GM23338 (cell line): ENCODE results near the gene THSD4. TPM values are rescaled to one million over a fixed set of nuclear protein-coding genes. Genes with fewer than 3 reads are reported as not detected.

Source experiments
- ATAC-seq: fragments of 200-7000 bp; cut with Tn5 transposase; 3 replicates; pipeline ENCODE4 v1.9.1; 2020
- DNase-seq: peaks from one replicate; pipeline ENCODE4 v3.0.0-alpha.2; 2015; ENCODE audit warnings: low spot score
- H2AFZ ChIP-seq: fragments of 200-600 bp; sonication (generic); 2 replicates; pipeline ENCODE4 v1.8.0; 2016; ENCODE audit warnings: antibody characterized with exemption, mild to moderate bottlenecking, moderate library complexity
- H3F3A ChIP-seq: fragments of 200-600 bp; sonication (generic); replicated peaks from 2 replicates; pipeline ENCODE4 v1.8.0; 2017; ENCODE audit warnings: antibody characterized with exemption, mixed run types, low read depth
- H3K27ac ChIP-seq: fragments of 200-600 bp; sonication (generic); 2 replicates; pipeline ENCODE4 v1.6.1; 2016; ENCODE audit warnings: low read depth
- H3K27me3 ChIP-seq: fragments of 200-600 bp; sonication (generic); 2 replicates; pipeline ENCODE4 v1.8.0; 2016; ENCODE audit warnings: mild to moderate bottlenecking, mixed run types, moderate library complexity; ENCODE audit not compliant: insufficient read depth
- H3K36me3 ChIP-seq: fragments of 200-600 bp; sonication (generic); 2 replicates; pipeline ENCODE4 v1.8.0; 2016; ENCODE audit warnings: mild to moderate bottlenecking; ENCODE audit not compliant: insufficient read depth
- H3K4me1 ChIP-seq: fragments of 200-600 bp; sonication (generic); 2 replicates; pipeline ENCODE4 v1.8.0; 2016; ENCODE audit warnings: mild to moderate bottlenecking, moderate library complexity; ENCODE audit not compliant: insufficient read depth
- H3K4me2 ChIP-seq: fragments of 200-600 bp; sonication (generic); 2 replicates; pipeline ENCODE4 v1.7.1; 2017; ENCODE audit warnings: mixed run types
- H3K4me3 ChIP-seq: fragments of 200-600 bp; sonication (generic); 2 replicates; pipeline ENCODE4 v1.6.1; 2016; ENCODE audit warnings: mixed run types
- H3K79me2 ChIP-seq: fragments of 200-600 bp; sonication (generic); replicated peaks from 2 replicates; pipeline ENCODE4 v1.8.0; 2017; ENCODE audit warnings: mild to moderate bottlenecking; ENCODE audit not compliant: insufficient read depth
- H3K9me2 ChIP-seq: fragments of 200-600 bp; sonication (generic); 2 replicates; pipeline ENCODE4 v1.8.0; 2017; ENCODE audit not compliant: insufficient read depth
- H4K20me1 ChIP-seq: fragments of 200-600 bp; sonication (generic); replicated peaks from 2 replicates; pipeline ENCODE4 v1.8.0; 2017; ENCODE audit warnings: mild to moderate bottlenecking; ENCODE audit not compliant: insufficient read depth
- H3K27ac Mint-ChIP-seq: 2 replicates; pipeline ENCODE4 v1.8.0; 2020; ENCODE audit warnings: inconsistent platforms, mild to moderate bottlenecking, moderate library complexity, mixed read lengths
- H3K27me3 Mint-ChIP-seq: 3 replicates; pipeline ENCODE4 v1.8.0; 2022; ENCODE audit warnings: low read depth, mild to moderate bottlenecking, moderate library complexity, mixed read lengths, inconsistent platforms; ENCODE audit not compliant: insufficient read depth, poor library complexity
- H3K36me3 Mint-ChIP-seq: 3 replicates; pipeline ENCODE4 v1.8.0; 2021; ENCODE audit warnings: low read depth, mild to moderate bottlenecking, inconsistent platforms, moderate library complexity, mixed read lengths
- H3K4me1 Mint-ChIP-seq: 3 replicates; pipeline ENCODE4 v1.8.0; 2020; ENCODE audit warnings: mild to moderate bottlenecking, inconsistent platforms, mixed read lengths
- H3K4me3 Mint-ChIP-seq: 3 replicates; pipeline ENCODE4 v1.8.0; 2021; ENCODE audit warnings: moderate library complexity, mild to moderate bottlenecking, inconsistent platforms, mixed read lengths
- H3K9me3 Mint-ChIP-seq: 3 replicates; pipeline ENCODE4 v1.8.0; 2020; ENCODE audit warnings: moderate library complexity, mild to moderate bottlenecking, inconsistent platforms, mixed read lengths
- CREB1 ChIP-seq: fragments of 250-450 bp; sonication (Bioruptor Pico); IDR thresholded peaks from 2 replicates; pipeline ENCODE4 v1.5.0; 2020; ENCODE audit warnings: low read depth, mild to moderate bottlenecking, moderate library complexity
- CTCF ChIP-seq, 2 experiments: fragments of 200-600 bp in 1 of 2; sonication (generic) in 1 of 2; conservative IDR thresholded peaks; 2 replicates each; pipeline versions ENCODE4 v1.5.1 to v1.6.1; 2016 to 2017; ENCODE audit warnings: antibody characterized with exemption in 2 of 2, low read depth in 2 of 2, mild to moderate bottlenecking in 2 of 2, moderate library complexity in 1 of 2
- POLR2AphosphoS5 ChIP-seq: IDR thresholded peaks from 2 replicates; pipeline ENCODE4 v1.6.1; 2016; ENCODE audit warnings: antibody characterized with exemption, low read depth
- REST ChIP-seq: IDR thresholded peaks from one replicate; pipeline ENCODE4 v1.6.1; 2018; ENCODE audit warnings: antibody characterized with exemption; ENCODE audit not compliant: unreplicated experiment
- ZNF331 ChIP-seq: fragments of 250-450 bp; sonication (Bioruptor Pico); IDR thresholded peaks from 2 replicates; pipeline ENCODE4 v1.5.0; 2020; ENCODE audit warnings: low read depth, mild to moderate bottlenecking, moderate library complexity
- ZNF462 ChIP-seq: fragments of 250-450 bp; sonication (Bioruptor Pico); IDR thresholded peaks from 2 replicates; pipeline ENCODE4 v1.5.0; 2020; ENCODE audit warnings: mild to moderate bottlenecking, moderate library complexity
- polyA plus RNA-seq: library from polyadenylated mRNA; unstranded; fragments of >200 nt; fragmentation: Nextera tagmentation; extraction: Ambion mirVana; gene quantifications from 2 replicates; pipeline ENCODE4 v1.2.1, GENCODE V29; 2016
- total RNA-seq: library from RNA; depleted of rRNA; stranded (reverse); fragments of >200 nt; shearing (Covaris generic); gene quantifications from 2 replicates; pipeline ENCODE4 v1.2.3, GENCODE V29; 2014

THSD4 gene
- total and polyA plus RNA-seq, 2 experiments from 2014 or later = 2.0 to 7.4 TPM

GRCh38 chr15:71600237-71600636, 485.0 kb downstream of the THSD4 start:
- Histone ChIP-seq H3K9me2 (0 out of 2 replicates have a peak, but pooled peaks cover 2% of the 10 kb centered on the region), H3K4me1 (no peaks in the 10 kb centered on the region), H2AFZ (no peak overlapping the region), H3K79me2 (no peaks in the 10 kb centered on the region), H4K20me1 (no peaks in the 10 kb centered on the region), H3K27me3 (no peaks in the 10 kb centered on the region), H3K4me2 (no peak overlapping the region), H3K4me3 (no peak overlapping the region), H3F3A (no peaks in the 10 kb centered on the region), H3K27ac (no peak overlapping the region), H3K36me3 (no peaks in the 10 kb centered on the region)
- H3K9me3 Mint-ChIP-seq = no peaks in the 10 kb centered on the region; the same call in 2 of the 3 replicates
- no peak overlapping the region for H3K27ac Mint-ChIP-seq
- peaks cover 9% of the 10 kb centered on the region; the same call in 2 of the 3 replicates for H3K4me1 Mint-ChIP-seq
- no peaks in the 10 kb centered on the region; the same call in 2 of the 3 replicates for H3K36me3 Mint-ChIP-seq
- ATAC-seq (no peak), DNase-seq (no peak)
- H3K4me3 Mint-ChIP-seq = no peak overlapping the region
- TF ChIP-seq ZNF462 (CRISPR knock-in tag) (no peak), CREB1 (CRISPR knock-in tag) (no peak), ZNF331 (no peak), REST (no peak), POLR2AphosphoS5 (no peak), CTCF (conservative IDR thresholded peaks at IDR 0.05; ENCODE audit: low read depth in 2 of 2) (no peak)
- H3K27me3 Mint-ChIP-seq = peaks cover 2% of the 10 kb centered on the region
